Measurements from ENCODE around the gene KLHDC8A.
"Not testable (repeated sequence)": the region's sequence is repeated elsewhere in the genome, so short reads cannot be mapped to it uniquely, and the experiment has no call there.

Gene KLHDC8A

GRCh38 chr1:205301205-205301821, 55.4 kb downstream of the KLHDC8A start:
- peak overlapping the region; percentile 60 for H3K4me2 ChIP-seq (ENCODE audit: insufficient read depth, low read length, poor library complexity, severe bottlenecking)
- peak overlapping the region; percentile 75 for H3K9ac ChIP-seq (ENCODE audit: low read depth, low read length, poor library complexity)
- H3K4me1 ChIP-seq (ENCODE audit: control insufficient read depth in 2 of 2, insufficient read depth in 1 of 2, low read depth in 1 of 2, low read length in 2 of 2) = peaks cover 42 to 48% of the 10 kb centered on the region in 2 donors
- peak overlapping the region; percentile 99 for H3K18ac ChIP-seq (ENCODE audit: low read length)
- H4K8ac ChIP-seq (ENCODE audit: low read depth, low read length) = peak overlapping the region; percentile 96
- no peak overlapping the region for H2BK120ac ChIP-seq (ENCODE audit: low read depth, low read length)
- no peak overlapping the region for H2BK15ac ChIP-seq (ENCODE audit: low read length)
- H2BK5ac ChIP-seq (ENCODE audit: low read length) = no peak overlapping the region
- H2BK12ac ChIP-seq (ENCODE audit: low read length) = peak overlapping the region; percentile 91
- peaks cover 34 to 59% of the 10 kb centered on the region in 2 donors for H3K36me3 ChIP-seq (replicated peaks in 1 of 2; ENCODE audit: control insufficient read depth in 2 of 2, insufficient read depth in 2 of 2, low read length in 2 of 2)
- no peak overlapping the region for H2AFZ ChIP-seq (ENCODE audit: low read length)
- peak overlapping the region; percentile 99 for H3K27ac ChIP-seq (replicated peaks; ENCODE audit: low read length)
- peak overlapping the region; percentile 98 for H4K91ac ChIP-seq (ENCODE audit: low read depth, low read length, poor library complexity)
- no peaks in the 10 kb centered on the region for H3K27me3 ChIP-seq (ENCODE audit: control insufficient read depth in 3 of 3, insufficient read depth in 3 of 3, low read depth in 1 of 3, low read length in 3 of 3)
- H2AK5ac ChIP-seq (ENCODE audit: low read depth, low read length) = no peak overlapping the region
- no peak overlapping the region for H3K4me3 ChIP-seq (ENCODE audit: low read length in 2 of 2)
- no peaks in the 10 kb centered on the region for H3K79me1 ChIP-seq (ENCODE audit: low read depth, low read length)
- H3K4ac ChIP-seq (ENCODE audit: low read length) = peak overlapping the region; percentile 72
- no peaks in the 10 kb centered on the region for H3K9me3 ChIP-seq (replicated peaks in 1 of 2; ENCODE audit: control insufficient read depth in 2 of 2, insufficient read depth in 1 of 2, low read depth in 1 of 2, low read length in 2 of 2)
- H3K23ac ChIP-seq (ENCODE audit: low read depth, low read length, poor library complexity) = peak overlapping the region; percentile 22
- peak; percentile 99 for DNase-seq (ENCODE audit: low spot score)
- H3K14ac ChIP-seq (ENCODE audit: low read length) = no peak overlapping the region
- no CpG with 5 or more reads among the region's 14 CpGs for whole genome bisulfite sequencing, 2 donors (ENCODE audit: extremely low coverage in 2 of 2, insufficient read length in 2 of 2, insufficient replicate concordance in 1 of 2)

GRCh38 chr1:205300149-205300548, 56.6 kb downstream of the KLHDC8A start:
- no peaks in the 10 kb centered on the region for H3K9me3 ChIP-seq (replicated peaks in 1 of 2; ENCODE audit: control insufficient read depth in 2 of 2, insufficient read depth in 1 of 2, low read depth in 1 of 2, low read length in 2 of 2)
- no peak overlapping the region for H3K23ac ChIP-seq (ENCODE audit: low read depth, low read length, poor library complexity)
- H2BK15ac ChIP-seq (ENCODE audit: low read length) = no peak overlapping the region
- peak overlapping the region; percentile 84 for H3K18ac ChIP-seq (ENCODE audit: low read length)
- WGBS, 2 donors (ENCODE audit: extremely low coverage in 2 of 2, insufficient read length in 2 of 2, insufficient replicate concordance in 1 of 2) = no CpG with 5 or more reads among the region's 9 CpGs
- peaks cover 49 to 55% of the 10 kb centered on the region in 2 donors for H3K4me1 ChIP-seq (ENCODE audit: control insufficient read depth in 2 of 2, insufficient read depth in 1 of 2, low read depth in 1 of 2, low read length in 2 of 2)
- H4K8ac ChIP-seq (ENCODE audit: low read depth, low read length) = no peak overlapping the region
- no peak overlapping the region for H3K9ac ChIP-seq (ENCODE audit: low read depth, low read length, poor library complexity)
- H3K4me2 ChIP-seq (ENCODE audit: insufficient read depth, low read length, poor library complexity, severe bottlenecking) = peak overlapping the region; percentile 21
- no peaks in the 10 kb centered on the region for H3K27me3 ChIP-seq (ENCODE audit: control insufficient read depth in 3 of 3, insufficient read depth in 3 of 3, low read depth in 1 of 3, low read length in 3 of 3)
- no peak overlapping the region for H4K91ac ChIP-seq (ENCODE audit: low read depth, low read length, poor library complexity)
- H3K27ac ChIP-seq (replicated peaks; ENCODE audit: low read length) = peak overlapping the region; percentile 99
- no peak overlapping the region for H2BK5ac ChIP-seq (ENCODE audit: low read length)
- H3K14ac ChIP-seq (ENCODE audit: low read length) = no peak overlapping the region
- H2BK120ac ChIP-seq (ENCODE audit: low read depth, low read length) = no peak overlapping the region
- H3K4me3 ChIP-seq (ENCODE audit: low read length in 2 of 2) = no peak overlapping the region
- H2BK12ac ChIP-seq (ENCODE audit: low read length) = peak overlapping the region; percentile 10
- peaks cover 26 to 47% of the 10 kb centered on the region in 2 donors for H3K36me3 ChIP-seq (replicated peaks in 1 of 2; ENCODE audit: control insufficient read depth in 2 of 2, insufficient read depth in 2 of 2, low read length in 2 of 2)
- H3K79me1 ChIP-seq (ENCODE audit: low read depth, low read length) = no peaks in the 10 kb centered on the region
- H2AK5ac ChIP-seq (ENCODE audit: low read depth, low read length) = no peak overlapping the region
- no peak overlapping the region for H3K4ac ChIP-seq (ENCODE audit: low read length)
- H2AFZ ChIP-seq (ENCODE audit: low read length) = no peak overlapping the region
- DNase-seq (ENCODE audit: low spot score) = no peak

- Histone ChIP-seq H2BK120ac (ENCODE audit: low read depth, low read length) (peak overlapping the region; percentile 84), H3K9me3 (replicated peaks in 1 of 2; ENCODE audit: control insufficient read depth in 2 of 2, insufficient read depth in 1 of 2, low read depth in 1 of 2, low read length in 2 of 2) (no peaks in the 10 kb centered on the region), H3K4me3 (ENCODE audit: low read length in 2 of 2) (no peak overlapping the region), H3K4ac (ENCODE audit: low read length) (peak overlapping the region; percentile 69), H4K8ac (ENCODE audit: low read depth, low read length) (no peak overlapping the region), H4K91ac (ENCODE audit: low read depth, low read length, poor library complexity) (peak overlapping the region; percentile 96), H3K4me1 (ENCODE audit: control insufficient read depth in 2 of 2, insufficient read depth in 1 of 2, low read depth in 1 of 2, low read length in 2 of 2) (peaks cover 54 to 60% of the 10 kb centered on the region in 2 donors), H2BK12ac (ENCODE audit: low read length) (peak overlapping the region; percentile 87), H2AFZ (ENCODE audit: low read length) (peak overlapping the region; percentile 9), H3K23ac (ENCODE audit: low read depth, low read length, poor library complexity) (no peak overlapping the region), H3K4me2 (ENCODE audit: insufficient read depth, low read length, poor library complexity, severe bottlenecking) (peak overlapping the region; percentile 35), H3K9ac (ENCODE audit: low read depth, low read length, poor library complexity) (no peak overlapping the region), H3K79me1 (ENCODE audit: low read depth, low read length) (no peaks in the 10 kb centered on the region), H3K36me3 (replicated peaks in 1 of 2; ENCODE audit: control insufficient read depth in 2 of 2, insufficient read depth in 2 of 2, low read length in 2 of 2) (peaks cover 9 to 30% of the 10 kb centered on the region in 2 donors), H2BK5ac (ENCODE audit: low read length) (peak overlapping the region; percentile 95), H2AK5ac (ENCODE audit: low read depth, low read length) (peak overlapping the region; percentile 91), H2BK15ac (ENCODE audit: low read length) (peak overlapping the region; percentile 34), H3K27me3 (ENCODE audit: control insufficient read depth in 3 of 3, insufficient read depth in 3 of 3, low read depth in 1 of 3, low read length in 3 of 3) (no peaks in the 10 kb centered on the region), H3K18ac (ENCODE audit: low read length) (peak overlapping the region; percentile 89), H3K27ac (replicated peaks; ENCODE audit: low read length) (peak overlapping the region; percentile 93), H3K14ac (ENCODE audit: low read length) (peak overlapping the region; percentile 9)
- DNase-seq (ENCODE audit: low spot score) = no peak
- WGBS, 2 donors (ENCODE audit: extremely low coverage in 2 of 2, insufficient read length in 2 of 2, insufficient replicate concordance in 1 of 2) = no CpG with 5 or more reads among the region's 9 CpGs
Measured at GRCh38 chr1:205298191-205298994, 58.3 kb downstream of the KLHDC8A start.

GRCh38 chr1:205297546-205298177, 59.1 kb downstream of the KLHDC8A start:
- not testable (repeated sequence) for H4K8ac ChIP-seq (ENCODE audit: low read depth, low read length); H3K4me3 ChIP-seq (ENCODE audit: low read length in 2 of 2); H3K9me3 ChIP-seq (replicated peaks in 1 of 2; ENCODE audit: control insufficient read depth in 2 of 2, insufficient read depth in 1 of 2, low read depth in 1 of 2, low read length in 2 of 2); H3K27me3 ChIP-seq (ENCODE audit: control insufficient read depth in 3 of 3, insufficient read depth in 3 of 3, low read depth in 1 of 3, low read length in 3 of 3); H3K9ac ChIP-seq (ENCODE audit: low read depth, low read length, poor library complexity); H3K14ac ChIP-seq (ENCODE audit: low read length); H3K23ac ChIP-seq (ENCODE audit: low read depth, low read length, poor library complexity); H3K79me1 ChIP-seq (ENCODE audit: low read depth, low read length); DNase-seq (ENCODE audit: low spot score)
- Histone ChIP-seq H3K4ac (ENCODE audit: low read length) (peak overlapping the region; percentile 17), H3K18ac (ENCODE audit: low read length) (peak overlapping the region; percentile 89), H2BK12ac (ENCODE audit: low read length) (peak overlapping the region; percentile 33), H4K91ac (ENCODE audit: low read depth, low read length, poor library complexity) (peak overlapping the region; percentile 65), H3K4me1 (ENCODE audit: control insufficient read depth in 2 of 2, insufficient read depth in 1 of 2, low read depth in 1 of 2, low read length in 2 of 2) (peaks cover 51 to 62% of the 10 kb centered on the region in 2 donors), H2BK120ac (ENCODE audit: low read depth, low read length) (peak overlapping the region; percentile 84), H2AFZ (ENCODE audit: low read length) (peak overlapping the region; percentile 9), H3K4me2 (ENCODE audit: insufficient read depth, low read length, poor library complexity, severe bottlenecking) (peak overlapping the region; percentile 35), H2AK5ac (ENCODE audit: low read depth, low read length) (peak overlapping the region; percentile 91), H3K36me3 (replicated peaks in 1 of 2; ENCODE audit: control insufficient read depth in 2 of 2, insufficient read depth in 2 of 2, low read length in 2 of 2) (peaks cover 3 to 23% of the 10 kb centered on the region in 2 donors), H3K27ac (replicated peaks; ENCODE audit: low read length) (peak overlapping the region; percentile 93), H2BK5ac (ENCODE audit: low read length) (peak overlapping the region; percentile 95), H2BK15ac (ENCODE audit: low read length) (peak overlapping the region; percentile 34)
- WGBS, 2 donors (ENCODE audit: extremely low coverage in 2 of 2, insufficient read length in 2 of 2, insufficient replicate concordance in 1 of 2) = no CpG with 5 or more reads among the region's 5 CpGs

Measured in neuronal stem cell (in vitro differentiated cells).